A673 (cell line): ENCODE data around the gene PIGX. TPM values are rescaled to one million over a fixed set of nuclear protein-coding genes. Genes with fewer than 3 reads are reported as not detected.

Experiments
- BruUV-seq: library from RNA; stranded (reverse); fragments of 400-500 nt; replicated peaks from 2 replicates; lab custom pipeline; 2021; lab: Mats Ljungman, UMichigan
- CTCF ChIA-PET: fragments of 300-600 bp; sonication (Branson Sonifier 250); formaldehyde crosslinking; loops from one replicate; lab custom pipeline; 2022; ENCODE audit warnings: antibody characterized with exemption; lab: Charles Lee
- POLR2A ChIA-PET: fragments of 300-600 bp; sonication (Branson Sonifier 250); formaldehyde crosslinking; loops from one replicate; lab custom pipeline; 2022; ENCODE audit warnings: antibody characterized with exemption; ENCODE audit not compliant: low non-redundant PET; lab: Charles Lee
- DNase-seq: peaks from one replicate; pipeline ENCODE4 v3.0.0-alpha.2; 2015; ENCODE audit warnings: low spot score
- H3K27ac ChIP-seq: fragments of 200-600 bp; sonication (generic); 2 replicates; pipeline ENCODE4 v1.5.1; 2016; ENCODE audit warnings: mixed run types, low read depth, mild to moderate bottlenecking, mixed read lengths, antibody characterized with exemption, low read length; ENCODE audit not compliant: poor library complexity, severe bottlenecking
- H3K27me3 ChIP-seq: fragments of 200-600 bp; sonication (generic); replicated peaks from 2 replicates; pipeline ENCODE4 v1.6.1; 2017; ENCODE audit warnings: mixed run types, low read depth, mild to moderate bottlenecking, mixed read lengths, antibody characterized with exemption, low read length; ENCODE audit not compliant: insufficient read depth, poor library complexity
- H3K36me3 ChIP-seq: fragments of 200-600 bp; sonication (generic); 2 replicates; pipeline ENCODE4 v1.6.1; 2016; ENCODE audit warnings: mixed run types, mild to moderate bottlenecking, mixed read lengths, antibody characterized with exemption, low read length; ENCODE audit not compliant: insufficient read depth, poor library complexity, severe bottlenecking
- H3K4me1 ChIP-seq: fragments of 200-600 bp; sonication (generic); 2 replicates; pipeline ENCODE4 v1.6.1; 2017; ENCODE audit warnings: mixed run types, mild to moderate bottlenecking, mixed read lengths, antibody characterized with exemption, low read length; ENCODE audit not compliant: insufficient read depth, poor library complexity, severe bottlenecking
- H3K4me3 ChIP-seq: fragments of 200-600 bp; sonication (generic); 2 replicates; pipeline ENCODE4 v1.5.1; 2016; ENCODE audit warnings: low read depth, mixed run types, mild to moderate bottlenecking, mixed read lengths, low read length; ENCODE audit not compliant: poor library complexity, severe bottlenecking
- H3K9me3 ChIP-seq: fragments of 200-600 bp; sonication (generic); 2 replicates; pipeline ENCODE4 v1.6.1; 2016; ENCODE audit warnings: mixed run types, low read depth, mild to moderate bottlenecking, mixed read lengths, antibody characterized with exemption, low read length; ENCODE audit not compliant: poor library complexity, severe bottlenecking
- CTCF ChIP-seq: fragments of 300-800, 200-600 bp; sonication (generic); conservative IDR thresholded peaks from 2 replicates; pipeline ENCODE4 v1.5.1; 2017; ENCODE audit warnings: low read depth, mild to moderate bottlenecking, antibody characterized with exemption, low read length, moderate library complexity, mixed read lengths
- EZH2 ChIP-seq: fragments of 200-600 bp; sonication (generic); IDR thresholded peaks from 2 replicates; pipeline ENCODE4 v1.6.1; 2017; ENCODE audit warnings: borderline replicate concordance, low read depth, mild to moderate bottlenecking, mixed read lengths, antibody characterized with exemption, low read length; ENCODE audit not compliant: poor library complexity, severe bottlenecking
- intact Hi-C: fragments of 100-400 bp; cut with micrococcal nuclease; formaldehyde crosslinking; loops from one replicate; pipeline ENCODE4 v1.10.0; 2022; ENCODE audit not compliant: unreplicated experiment
- total RNA-seq: library from RNA; stranded (reverse); gene quantifications from 2 replicates; pipeline ENCODE4 v1.2.3, GENCODE V29; 2021

PIGX gene
- total RNA-seq, 1 experiment from 2014 or later: 59.1 TPM

- no peak overlapping the region for H3K4me3 ChIP-seq
- peaks cover 40% of the 10 kb centered on the region for H3K4me1 ChIP-seq
- H3K9me3 ChIP-seq: no peaks in the 10 kb centered on the region
- H3K27ac ChIP-seq: no peak overlapping the region
- POLR2A ChIA-PET: no interaction called here
- TF ChIP-seq CTCF: peak; percentile 90
- TF ChIP-seq EZH2: no peak
- no peaks in the 10 kb centered on the region for H3K27me3 ChIP-seq
- peak; percentile 83 for DNase-seq
- CTCF ChIA-PET: interaction anchor here (0.7 to 2.8 kb wide), 3 partner anchors 75 to 162 kb away, joined by 5 to 18 read pairs (median 7); no protein-coding TSS in a partner anchor
- intact Hi-C loops: loop anchor here (1.0 to 5.0 kb wide), 3 partner anchors 75 to 432 kb away; no protein-coding TSS in a partner anchor
- no peaks in the 10 kb centered on the region for H3K36me3 ChIP-seq
- no TSS peak for BruUV-seq
Measured at GRCh38 chr3:196684548-196685407, 27.4 kb upstream of the PIGX start.

GRCh38 chr3:196686436-196686835 is 25.7 kb upstream of the PIGX start:
- Histone ChIP-seq H3K4me3 (no peak overlapping the region), H3K4me1 (peaks cover 50% of the 10 kb centered on the region), H3K9me3 (no peaks in the 10 kb centered on the region), H3K27me3 (no peaks in the 10 kb centered on the region), H3K36me3 (no peaks in the 10 kb centered on the region), H3K27ac (peak overlapping the region; percentile 9)
- ChIA-PET CTCF (interaction anchor here (2.8 kb wide), 1 partner anchor 77 kb away, joined by 18 read pairs; no protein-coding TSS in a partner anchor), POLR2A (no interaction called here)
- intact Hi-C loops: loop anchor here (5.0 kb wide), 2 partner anchors 149 to 434 kb away; no protein-coding TSS in a partner anchor
- DNase-seq: peak; percentile 31
- TF ChIP-seq EZH2: no peak
- no peak for TF ChIP-seq CTCF
- BruUV-seq: no TSS peak

GRCh38 chr3:196688349-196688748 is 23.8 kb upstream of the PIGX start:
- no peak for TF ChIP-seq EZH2
- no peak for TF ChIP-seq CTCF
- intact Hi-C loops: loop anchor here (5.0 kb wide), 2 partner anchors 151 to 436 kb away; no protein-coding TSS in a partner anchor
- POLR2A ChIA-PET: interaction anchor here (0.6 kb wide), 3 partner anchors 23 to 198 kb away, joined by 3 to 9 read pairs (median 3); partner anchors contain the start of gene PAK2
- no TSS peak for BruUV-seq
- peak; percentile 89 for DNase-seq
- H3K36me3 ChIP-seq: no peaks in the 10 kb centered on the region
- no peaks in the 10 kb centered on the region for H3K9me3 ChIP-seq
- no peak overlapping the region for H3K4me3 ChIP-seq
- H3K27me3 ChIP-seq: no peaks in the 10 kb centered on the region
- H3K4me1 ChIP-seq: peaks cover 50% of the 10 kb centered on the region
- CTCF ChIA-PET: interaction anchor here (1.7 kb wide), 1 partner anchor 79 kb away, joined by 6 read pairs; no protein-coding TSS in a partner anchor
- peak overlapping the region; percentile 75 for H3K27ac ChIP-seq
